OCI-LY3 (cell line): ENCODE results near the gene EMC10.

ENCODE experiments used
- H2AFZ ChIP-seq: fragments of 200-600, 300-600 bp; shearing (Covaris generic); 2 replicates; pipeline ENCODE4 v1.6.0; 2014; ENCODE audit warnings: antibody characterized with exemption, low read depth, low read length
- H3K27ac ChIP-seq: fragments of 200-600, 300-600 bp; sonication (generic); 2 replicates; pipeline ENCODE4 v1.5.1; 2014; ENCODE audit warnings: mild to moderate bottlenecking, low read length, moderate library complexity, mixed read lengths
- H3K27me3 ChIP-seq: fragments of 200-600, 300-600 bp; sonication (generic); 2 replicates; pipeline ENCODE4 v1.6.1; 2014; ENCODE audit warnings: low read depth, low read length, mixed read lengths
- H3K36me3 ChIP-seq: fragments of 200-600, 300-600 bp; sonication (generic); replicated peaks from 2 replicates; pipeline ENCODE3; 2014; ENCODE audit warnings: low read depth, low read length, mixed read lengths
- H3K4me1 ChIP-seq: fragments of 300-600, 200-600 bp; sonication (generic); 2 replicates; pipeline ENCODE4 v1.6.1; 2014; ENCODE audit warnings: low read length, mixed read lengths
- H3K4me2 ChIP-seq: fragments of 200-600, 300-600 bp; sonication (generic); 2 replicates; pipeline ENCODE4 v1.6.1; 2014; ENCODE audit warnings: low read length, mixed read lengths
- H3K4me3 ChIP-seq: fragments of 300-600, 200-600 bp; sonication (generic); 2 replicates; pipeline ENCODE4 v1.5.1; 2014; ENCODE audit warnings: antibody characterized with exemption, mild to moderate bottlenecking, low read length, moderate library complexity
- H3K79me2 ChIP-seq: fragments of 300-600, 200-600 bp; shearing (Covaris generic); 2 replicates; pipeline ENCODE4 v1.6.1; 2014; ENCODE audit warnings: mild to moderate bottlenecking, low read length, mixed read lengths
- H3K9ac ChIP-seq: fragments of 300-600, 200-600 bp; shearing (Covaris generic); 2 replicates; pipeline ENCODE4 v1.6.0; 2014; ENCODE audit warnings: mild to moderate bottlenecking, low read length, moderate library complexity
- H3K9me3 ChIP-seq: fragments of 200-600, 300-600 bp; shearing (Covaris generic); 2 replicates; pipeline ENCODE4 v1.6.1; 2014; ENCODE audit warnings: low read length, mixed read lengths; ENCODE audit not compliant: insufficient read depth
- H4K20me1 ChIP-seq: fragments of 200-600, 300-600 bp; sonication (generic); 2 replicates; pipeline ENCODE4 v1.6.1; 2016; ENCODE audit warnings: low read length, mixed read lengths; ENCODE audit not compliant: insufficient read depth
- CTCF ChIP-seq: fragments of 200-600, 300-600 bp; sonication (generic); IDR thresholded peaks from 2 replicates; pipeline ENCODE4 v1.5.1; 2014; ENCODE audit warnings: antibody characterized with exemption, low read length, low read depth
- EZH2phosphoT487 ChIP-seq: fragments of 200-600 bp; shearing (Covaris generic); IDR thresholded peaks from 2 replicates; pipeline ENCODE4 v1.6.1; 2018; ENCODE audit warnings: antibody characterized with exemption, mixed run types, low read depth

EMC10 gene

GRCh38 chr19:50514346-50515167 lies 38.2 kb downstream of the EMC10 start:
- TF ChIP-seq CTCF (no peak), EZH2phosphoT487 (no peak)
- H3K27ac ChIP-seq, result no peak overlapping the region
- peaks cover 10% of the 10 kb centered on the region for H3K4me1 ChIP-seq

GRCh38 chr19:50515168-50515561 lies 38.9 kb downstream of the EMC10 start:
- Histone ChIP-seq H3K79me2 (no peaks in the 10 kb centered on the region; the same call in 1 of the 2 replicates), H3K27me3 (no peaks in the 10 kb centered on the region), H3K9me3 (no peaks in the 10 kb centered on the region), H2AFZ (no peak overlapping the region), H3K4me3 (no peak overlapping the region), H3K9ac (no peak overlapping the region), H3K4me2 (no peak overlapping the region), H3K4me1 (peaks cover 8% of the 10 kb centered on the region), H3K36me3 (no peaks in the 10 kb centered on the region), H3K27ac (no peak overlapping the region), H4K20me1 (no peaks in the 10 kb centered on the region)
- TF ChIP-seq EZH2phosphoT487 (no peak), CTCF (no peak)

More at GRCh38 chr19:50514346-50515167, 38.2 kb downstream of the EMC10 start:
- H3K9me3 ChIP-seq, result no peaks in the 10 kb centered on the region
- H3K79me2 ChIP-seq, result no peaks in the 10 kb centered on the region; the same call in 1 of the 2 replicates
- no peak overlapping the region for H3K4me2 ChIP-seq
- H3K36me3 ChIP-seq, result no peaks in the 10 kb centered on the region
- H3K9ac ChIP-seq, result no peak overlapping the region
- H4K20me1 ChIP-seq, result no peaks in the 10 kb centered on the region
- H3K4me3 ChIP-seq, result no peak overlapping the region
- H3K27me3 ChIP-seq, result no peaks in the 10 kb centered on the region
- no peak overlapping the region for H2AFZ ChIP-seq

DNA sequence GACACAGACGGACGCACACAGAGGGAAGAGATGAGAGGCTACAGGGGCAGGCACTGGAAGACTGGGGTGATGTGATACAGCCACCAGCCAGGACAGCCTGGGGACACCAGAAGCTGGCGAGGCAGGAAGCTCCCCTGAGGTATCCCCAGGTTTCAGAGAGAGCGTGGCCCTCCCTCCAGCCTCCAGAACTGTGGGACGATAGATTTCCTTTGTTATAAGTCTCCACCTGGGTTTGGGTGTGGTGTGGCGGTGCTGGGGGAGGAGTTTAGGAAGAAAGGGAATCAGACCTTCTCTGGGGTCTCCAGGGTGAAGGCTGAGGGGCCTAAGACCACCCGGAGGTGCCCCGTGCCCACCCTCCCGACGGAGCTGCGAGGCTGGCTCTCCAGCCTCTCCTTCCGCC lies 40.1 kb downstream of the EMC10 start:
- no peaks in the 10 kb centered on the region for H3K36me3 ChIP-seq
- no peak overlapping the region for H2AFZ ChIP-seq
- no peaks in the 10 kb centered on the region for H3K9me3 ChIP-seq
- no peaks in the 10 kb centered on the region for H3K27me3 ChIP-seq
- TF ChIP-seq EZH2phosphoT487 (no peak), CTCF (no peak)
- H3K4me1 ChIP-seq, result 0 out of 2 replicates have a peak, but pooled peaks cover 4% of the 10 kb centered on the region
- no peak overlapping the region for H3K9ac ChIP-seq
- H3K27ac ChIP-seq, result no peak overlapping the region
- no peaks in the 10 kb centered on the region for H4K20me1 ChIP-seq
- no peak overlapping the region for H3K4me2 ChIP-seq
- H3K79me2 ChIP-seq, result no peaks in the 10 kb centered on the region
- H3K4me3 ChIP-seq, result no peak overlapping the region

- no peak overlapping the region for H3K9ac ChIP-seq
- no peak overlapping the region for H3K4me3 ChIP-seq
- H3K27ac ChIP-seq, result no peak overlapping the region
- H3K4me2 ChIP-seq, result no peak overlapping the region
- no peak overlapping the region for H2AFZ ChIP-seq
- H4K20me1 ChIP-seq, result no peaks in the 10 kb centered on the region
- H3K9me3 ChIP-seq, result no peaks in the 10 kb centered on the region
- H3K79me2 ChIP-seq, result no peaks in the 10 kb centered on the region
- no peak for TF ChIP-seq EZH2phosphoT487
- TF ChIP-seq CTCF, result no peak
- H3K36me3 ChIP-seq, result no peaks in the 10 kb centered on the region
- no peaks in the 10 kb centered on the region for H3K4me1 ChIP-seq
- no peaks in the 10 kb centered on the region for H3K27me3 ChIP-seq
These were observed 40.8 kb downstream of the EMC10 start for GRCh38 chr19:50516964-50517703.
